Measurements from ENCODE around the gene DDX3X.
"Not testable (repeated sequence)": the region's sequence is repeated elsewhere in the genome, so short reads cannot be mapped to it uniquely, and the experiment has no call there.

DDX3X gene

GRCh38 chrX:41333744-41334362, at the start of gene DDX3X:
Gene DDX3X (plus strand): TSS chrX:41334162. CDS start chrX:41334253, 91 bp downstream.
- DNase-seq: peak; percentile 89

- not testable (repeated sequence) for DNase-seq
Observed at GRCh38 chrX:41285928-41286327, 48.0 kb upstream of the DDX3X start.

GRCh38 chrX:41288641-41289040, 45.3 kb upstream of the DDX3X start:
- no peak for DNase-seq

- DNase-seq: no peak
Observed at GRCh38 chrX:41289095-41289494, 44.9 kb upstream of the DDX3X start.

- no peak for DNase-seq
Observed at GRCh38 chrX:41291309-41291708, 42.7 kb upstream of the DDX3X start.

- no peak for DNase-seq
Observed at GRCh38 chrX:41293269-41293668, 40.7 kb upstream of the DDX3X start.

- DNase-seq: no peak
Observed at GRCh38 chrX:41300758-41301437, 33.1 kb upstream of the DDX3X start.

GRCh38 chrX:41301438-41301824, 32.5 kb upstream of the DDX3X start:
- no peak for DNase-seq

GRCh38 chrX:41302370-41302769, 31.6 kb upstream of the DDX3X start:
- no peak for DNase-seq

GRCh38 chrX:41303013-41303412, 30.9 kb upstream of the DDX3X start:
- no peak for DNase-seq

GRCh38 chrX:41304178-41304577, 29.8 kb upstream of the DDX3X start:
- no peak for DNase-seq

- DNase-seq: no peak
Observed at GRCh38 chrX:41308884-41309647, 24.9 kb upstream of the DDX3X start.

- no peak for DNase-seq
Observed at GRCh38 chrX:41312786-41313185, 21.2 kb upstream of the DDX3X start.

GRCh38 chrX:41313419-41313818, 20.5 kb upstream of the DDX3X start:
- DNase-seq: no peak

GRCh38 chrX:41314204-41314603, 19.8 kb upstream of the DDX3X start:
- no peak for DNase-seq

GRCh38 chrX:41314881-41315280, 19.1 kb upstream of the DDX3X start:
- DNase-seq: no peak

GRCh38 chrX:41316266-41316665, 17.7 kb upstream of the DDX3X start:
- DNase-seq: not testable (repeated sequence)

- no peak for DNase-seq
Observed at GRCh38 chrX:41317477-41318208, 16.3 kb upstream of the DDX3X start.

GRCh38 chrX:41320393-41320792, 13.6 kb upstream of the DDX3X start:
- no peak for DNase-seq

- no peak for DNase-seq
Observed at GRCh38 chrX:41322821-41323603, 10.9 kb upstream of the DDX3X start.

- no peak for DNase-seq
Observed at GRCh38 chrX:41326431-41326830, 7.5 kb upstream of the DDX3X start.

- DNase-seq: no peak
Observed at GRCh38 chrX:41327341-41327740, 6.6 kb upstream of the DDX3X start.

- DNase-seq: no peak
Observed at GRCh38 chrX:41329101-41329500, 4.9 kb upstream of the DDX3X start.
